ENCODE measurements around the gene CEP76. TPM values are rescaled to one million over a fixed set of nuclear protein-coding genes. Genes with fewer than 3 reads are reported as not detected.

Gene CEP76
- total RNA-seq, 1 donor from 2014 or later: 9.5 TPM

- Mint-ChIP-seq H3K4me3 (ENCODE audit: unreplicated experiment) (peak overlapping the region; percentile 55), H3K27me3 (ENCODE audit: low read depth, unreplicated experiment) (no peaks in the 10 kb centered on the region), H3K4me1 (ENCODE audit: low read depth, unreplicated experiment) (peaks cover 11% of the 10 kb centered on the region), H3K9me3 (ENCODE audit: unreplicated experiment) (no peaks in the 10 kb centered on the region), H3K36me3 (ENCODE audit: low read depth, unreplicated experiment) (no peaks in the 10 kb centered on the region), H3K27ac (ENCODE audit: unreplicated experiment) (no peak overlapping the region)
- Histone ChIP-seq H3K27me3 (ENCODE audit: insufficient read depth, low read length) (no peaks in the 10 kb centered on the region), H3K9ac (ENCODE audit: low read length) (no peak overlapping the region), H3K4me3 (ENCODE audit: insufficient read depth, low read depth, low read length) (no peak overlapping the region), H4K20me1 (ENCODE audit: insufficient read depth, low read length) (peaks cover 7% of the 10 kb centered on the region), H2AFZ (ENCODE audit: low read depth, low read length) (no peak overlapping the region), H3K79me2 (ENCODE audit: insufficient read depth, low read length) (peaks cover 22% of the 10 kb centered on the region), H3K36me3 (ENCODE audit: insufficient read depth, low read length) (no peaks in the 10 kb centered on the region), H3K27ac (ENCODE audit: low read depth, low read length) (no peak overlapping the region), H3K4me1 (ENCODE audit: insufficient read depth, low read length) (no peaks in the 10 kb centered on the region), H3K9me3 (ENCODE audit: insufficient read depth, low read depth, low read length) (no peaks in the 10 kb centered on the region), H3K4me2 (ENCODE audit: low read length) (peak overlapping the region; percentile 13)
- DNase-seq (ENCODE audit: low read depth): peak; percentile 63
- no peak for TF ChIP-seq EZH2 (IDR thresholded peaks at IDR 0.05; ENCODE audit: insufficient read depth, low read length)
- TF ChIP-seq, protein P1, sequence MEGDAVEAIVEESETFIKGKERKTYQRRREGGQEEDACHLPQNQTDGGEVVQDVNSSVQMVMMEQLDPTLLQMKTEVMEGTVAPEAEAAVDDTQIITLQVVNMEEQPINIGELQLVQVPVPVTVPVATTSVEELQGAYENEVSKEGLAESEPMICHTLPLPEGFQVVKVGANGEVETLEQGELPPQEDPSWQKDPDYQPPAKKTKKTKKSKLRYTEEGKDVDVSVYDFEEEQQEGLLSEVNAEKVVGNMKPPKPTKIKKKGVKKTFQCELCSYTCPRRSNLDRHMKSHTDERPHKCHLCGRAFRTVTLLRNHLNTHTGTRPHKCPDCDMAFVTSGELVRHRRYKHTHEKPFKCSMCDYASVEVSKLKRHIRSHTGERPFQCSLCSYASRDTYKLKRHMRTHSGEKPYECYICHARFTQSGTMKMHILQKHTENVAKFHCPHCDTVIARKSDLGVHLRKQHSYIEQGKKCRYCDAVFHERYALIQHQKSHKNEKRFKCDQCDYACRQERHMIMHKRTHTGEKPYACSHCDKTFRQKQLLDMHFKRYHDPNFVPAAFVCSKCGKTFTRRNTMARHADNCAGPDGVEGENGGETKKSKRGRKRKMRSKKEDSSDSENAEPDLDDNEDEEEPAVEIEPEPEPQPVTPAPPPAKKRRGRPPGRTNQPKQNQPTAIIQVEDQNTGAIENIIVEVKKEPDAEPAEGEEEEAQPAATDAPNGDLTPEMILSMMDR (IDR thresholded peaks at IDR 0.05; ENCODE audit: insufficient read depth, low read depth, low read length): peak; percentile 99
- FAIRE-seq: peak; percentile 94
These were observed 42.5 kb downstream of the CEP76 start for GRCh38 chr18:12659904-12660605.

DNA sequence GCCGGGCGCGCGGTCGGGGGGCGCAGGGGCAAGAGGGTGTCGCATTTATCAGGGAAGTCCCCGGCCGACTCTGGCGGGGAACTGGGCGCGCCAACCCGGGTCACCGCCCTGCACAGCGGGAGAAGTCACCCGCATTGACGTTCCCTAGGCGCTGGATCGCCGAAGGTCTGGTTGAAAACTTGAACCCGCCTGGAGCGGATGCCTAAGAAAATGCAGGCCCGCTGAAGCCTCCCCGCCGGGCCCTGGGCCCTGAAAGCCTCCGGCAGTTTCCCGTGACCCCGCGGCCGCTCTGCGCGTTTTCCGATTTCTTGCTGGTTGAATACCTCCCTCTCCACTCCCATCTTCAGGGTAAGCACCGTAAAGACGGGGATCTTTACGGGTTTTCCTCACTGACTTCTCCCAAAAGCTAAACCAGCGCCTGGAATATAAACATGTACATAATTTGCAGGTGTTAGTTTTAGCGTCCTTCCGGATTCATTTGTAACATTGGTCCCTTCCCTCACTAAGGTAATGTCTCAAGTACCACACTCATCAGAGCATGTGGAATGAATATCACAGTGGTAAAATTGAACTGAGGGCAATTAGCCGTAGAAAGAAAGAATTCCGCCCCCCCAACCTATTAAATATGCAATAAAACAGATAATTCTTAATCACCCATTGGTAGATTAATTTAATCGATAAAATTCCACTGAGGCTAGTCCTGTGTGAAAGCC lies 43.9 kb downstream of the CEP76 start:
- peak overlapping the region; percentile 88 for H3K4me2 ChIP-seq (ENCODE audit: low read length)
- Mint-ChIP-seq H3K9me3 (ENCODE audit: unreplicated experiment) (no peaks in the 10 kb centered on the region), H3K4me3 (ENCODE audit: unreplicated experiment) (peak overlapping the region; percentile 88), H3K27ac (ENCODE audit: unreplicated experiment) (peak overlapping the region; percentile 50), H3K4me1 (ENCODE audit: low read depth, unreplicated experiment) (peaks cover 16% of the 10 kb centered on the region), H3K27me3 (ENCODE audit: low read depth, unreplicated experiment) (no peaks in the 10 kb centered on the region), H3K36me3 (ENCODE audit: low read depth, unreplicated experiment) (no peaks in the 10 kb centered on the region)
- no peaks in the 10 kb centered on the region for H3K36me3 ChIP-seq (ENCODE audit: insufficient read depth, low read length)
- H3K27ac ChIP-seq (ENCODE audit: low read depth, low read length): peak overlapping the region; percentile 50
- H3K9me3 ChIP-seq (ENCODE audit: insufficient read depth, low read depth, low read length): no peaks in the 10 kb centered on the region
- H4K20me1 ChIP-seq (ENCODE audit: insufficient read depth, low read length): peaks cover 14% of the 10 kb centered on the region
- peak overlapping the region; percentile 95 for H3K9ac ChIP-seq (ENCODE audit: low read length)
- peaks cover 34% of the 10 kb centered on the region for H3K79me2 ChIP-seq (ENCODE audit: insufficient read depth, low read length)
- H3K4me3 ChIP-seq (ENCODE audit: insufficient read depth, low read depth, low read length): peak overlapping the region; percentile 93
- no peaks in the 10 kb centered on the region for H3K27me3 ChIP-seq (ENCODE audit: insufficient read depth, low read length)
- FAIRE-seq: no peak
- no peaks in the 10 kb centered on the region for H3K4me1 ChIP-seq (ENCODE audit: insufficient read depth, low read length)
- TF ChIP-seq EZH2 (IDR thresholded peaks at IDR 0.05; ENCODE audit: insufficient read depth, low read length): no peak
- TF ChIP-seq, protein P1 (IDR thresholded peaks at IDR 0.05; ENCODE audit: insufficient read depth, low read depth, low read length): no peak
- peak overlapping the region; percentile 54 for H2AFZ ChIP-seq (ENCODE audit: low read depth, low read length)
- DNase-seq (ENCODE audit: low read depth): peak; percentile 31
